Measurements from ENCODE around the gene PTH1R. TPM values are rescaled to one million over a fixed set of nuclear protein-coding genes. Genes with fewer than 3 reads are reported as not detected.

PTH1R gene
- total RNA-seq, 1 experiment from 2014 or later = not detected

DNA sequence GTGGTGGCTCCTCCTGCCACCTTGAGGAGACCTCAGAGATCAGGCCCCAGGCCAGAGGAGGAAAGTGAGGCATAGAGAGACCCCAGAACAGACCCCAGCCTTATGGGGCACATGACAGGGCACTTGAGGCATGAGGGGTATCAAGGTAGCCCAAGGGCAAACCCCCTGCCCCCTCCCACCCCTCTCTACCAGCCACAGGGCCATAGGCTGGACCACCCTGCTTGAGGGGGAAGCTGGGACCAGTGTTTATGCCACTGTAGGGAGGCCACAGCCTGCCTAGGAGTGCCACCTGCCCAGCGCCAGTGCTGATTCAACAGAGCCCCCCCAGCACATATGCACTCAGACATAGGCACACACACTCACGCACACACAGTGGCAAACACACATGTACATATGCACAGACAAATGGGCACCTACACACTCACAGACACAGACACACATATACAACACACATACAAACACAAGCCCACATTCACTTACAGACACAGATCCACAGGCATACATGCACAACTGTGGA is 24.6 kb upstream of the PTH1R start:
- BruUV-seq (replicated peaks) = no TSS peak

DNA sequence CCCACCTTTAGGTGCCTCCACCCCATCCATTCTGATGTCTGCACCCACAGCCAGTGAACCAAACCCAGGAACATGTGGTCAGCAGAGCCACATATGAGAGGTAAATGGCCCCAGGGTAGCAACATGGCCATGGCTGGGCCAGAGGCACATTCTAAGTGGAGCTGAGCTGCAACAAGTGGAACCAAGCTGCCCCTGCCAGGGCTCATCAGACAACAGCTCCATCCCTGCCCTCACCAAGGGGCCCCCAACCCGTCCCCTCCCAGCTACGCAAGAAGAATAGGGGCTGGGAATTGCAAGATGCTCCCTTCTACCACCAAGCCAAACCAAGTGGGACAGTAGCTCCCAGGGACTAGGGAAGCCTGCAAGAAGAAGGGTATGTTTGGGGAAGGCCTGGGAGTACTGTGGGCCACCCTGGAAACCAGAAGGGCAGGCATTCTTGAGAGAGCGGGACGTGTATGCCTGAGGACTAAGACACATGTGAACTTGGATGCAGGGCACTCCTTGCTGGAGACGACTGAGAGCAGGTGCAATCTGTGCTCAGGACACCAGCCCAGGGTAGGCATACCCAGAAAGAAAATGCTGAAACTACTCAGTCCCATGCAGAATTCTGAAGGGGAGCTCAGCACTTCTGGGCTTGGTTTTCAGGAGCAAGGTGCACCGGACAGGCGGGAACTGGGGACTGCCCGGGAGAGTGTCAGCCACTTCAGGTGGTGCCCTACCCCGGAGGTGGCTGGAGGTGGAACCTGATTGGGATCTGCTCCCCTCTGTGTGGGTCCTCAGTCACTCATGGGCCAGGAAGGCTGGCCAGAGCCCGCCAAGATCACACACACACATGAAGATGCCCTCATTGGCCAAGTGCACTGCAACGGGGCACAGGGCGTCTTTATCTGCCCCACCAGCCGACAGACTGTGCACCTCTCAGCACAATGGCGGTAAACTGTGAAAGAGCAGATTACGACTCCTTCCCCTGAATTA is 23.8 kb upstream of the PTH1R start:
- DNase-seq (ENCODE audit: low read depth, low spot score) = no peak
- POLR2A ChIA-PET = no interaction called here
- Histone ChIP-seq H3K36me3 (ENCODE audit: control insufficient read depth, insufficient read depth, low read length) (no peaks in the 10 kb centered on the region), H3K27ac (ENCODE audit: low read length) (no peak overlapping the region), H3K27me3 (ENCODE audit: control insufficient read depth, insufficient read depth, low read length) (no peaks in the 10 kb centered on the region), H3K4me3 (ENCODE audit: low read depth in 2 of 2, low read length in 2 of 2) (no peak overlapping the region), H3K4me1 (ENCODE audit: control insufficient read depth, insufficient read depth, low read length) (no peaks in the 10 kb centered on the region), H3K9me3 (ENCODE audit: control insufficient read depth, insufficient read depth, low read depth, low read length) (no peaks in the 10 kb centered on the region)
- intact Hi-C loops (cut with micrococcal nuclease; ENCODE audit: unreplicated experiment) (no loop called here), in situ Hi-C loops (cut with HindIII; ENCODE audit: low pct_unique_long_range_greater_than_20kb, low sequenced_read_pairs) (no loop called here)
- CTCF ChIA-PET = no interaction called here
- no TSS peak for BruUV-seq (replicated peaks)
- TF ChIP-seq TCF7L2 (IDR thresholded peaks at IDR 0.05; ENCODE audit: low read depth, low read length) (no peak), SIN3A (IDR thresholded peaks at IDR 0.05; ENCODE audit: borderline replicate concordance, insufficient read depth, low read depth, low read length) (no peak), POLR2AphosphoS5 (IDR thresholded peaks at IDR 0.05; ENCODE audit: low read depth, low read length) (no peak)
- TF ChIP-seq, protein P1, sequence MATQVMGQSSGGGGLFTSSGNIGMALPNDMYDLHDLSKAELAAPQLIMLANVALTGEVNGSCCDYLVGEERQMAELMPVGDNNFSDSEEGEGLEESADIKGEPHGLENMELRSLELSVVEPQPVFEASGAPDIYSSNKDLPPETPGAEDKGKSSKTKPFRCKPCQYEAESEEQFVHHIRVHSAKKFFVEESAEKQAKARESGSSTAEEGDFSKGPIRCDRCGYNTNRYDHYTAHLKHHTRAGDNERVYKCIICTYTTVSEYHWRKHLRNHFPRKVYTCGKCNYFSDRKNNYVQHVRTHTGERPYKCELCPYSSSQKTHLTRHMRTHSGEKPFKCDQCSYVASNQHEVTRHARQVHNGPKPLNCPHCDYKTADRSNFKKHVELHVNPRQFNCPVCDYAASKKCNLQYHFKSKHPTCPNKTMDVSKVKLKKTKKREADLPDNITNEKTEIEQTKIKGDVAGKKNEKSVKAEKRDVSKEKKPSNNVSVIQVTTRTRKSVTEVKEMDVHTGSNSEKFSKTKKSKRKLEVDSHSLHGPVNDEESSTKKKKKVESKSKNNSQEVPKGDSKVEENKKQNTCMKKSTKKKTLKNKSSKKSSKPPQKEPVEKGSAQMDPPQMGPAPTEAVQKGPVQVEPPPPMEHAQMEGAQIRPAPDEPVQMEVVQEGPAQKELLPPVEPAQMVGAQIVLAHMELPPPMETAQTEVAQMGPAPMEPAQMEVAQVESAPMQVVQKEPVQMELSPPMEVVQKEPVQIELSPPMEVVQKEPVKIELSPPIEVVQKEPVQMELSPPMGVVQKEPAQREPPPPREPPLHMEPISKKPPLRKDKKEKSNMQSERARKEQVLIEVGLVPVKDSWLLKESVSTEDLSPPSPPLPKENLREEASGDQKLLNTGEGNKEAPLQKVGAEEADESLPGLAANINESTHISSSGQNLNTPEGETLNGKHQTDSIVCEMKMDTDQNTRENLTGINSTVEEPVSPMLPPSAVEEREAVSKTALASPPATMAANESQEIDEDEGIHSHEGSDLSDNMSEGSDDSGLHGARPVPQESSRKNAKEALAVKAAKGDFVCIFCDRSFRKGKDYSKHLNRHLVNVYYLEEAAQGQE (IDR thresholded peaks at IDR 0.05; ENCODE audit: insufficient read depth in 1 of 2, low read depth in 2 of 2, low read length in 1 of 2) = no peak
- TF ChIP-seq, protein P2, sequence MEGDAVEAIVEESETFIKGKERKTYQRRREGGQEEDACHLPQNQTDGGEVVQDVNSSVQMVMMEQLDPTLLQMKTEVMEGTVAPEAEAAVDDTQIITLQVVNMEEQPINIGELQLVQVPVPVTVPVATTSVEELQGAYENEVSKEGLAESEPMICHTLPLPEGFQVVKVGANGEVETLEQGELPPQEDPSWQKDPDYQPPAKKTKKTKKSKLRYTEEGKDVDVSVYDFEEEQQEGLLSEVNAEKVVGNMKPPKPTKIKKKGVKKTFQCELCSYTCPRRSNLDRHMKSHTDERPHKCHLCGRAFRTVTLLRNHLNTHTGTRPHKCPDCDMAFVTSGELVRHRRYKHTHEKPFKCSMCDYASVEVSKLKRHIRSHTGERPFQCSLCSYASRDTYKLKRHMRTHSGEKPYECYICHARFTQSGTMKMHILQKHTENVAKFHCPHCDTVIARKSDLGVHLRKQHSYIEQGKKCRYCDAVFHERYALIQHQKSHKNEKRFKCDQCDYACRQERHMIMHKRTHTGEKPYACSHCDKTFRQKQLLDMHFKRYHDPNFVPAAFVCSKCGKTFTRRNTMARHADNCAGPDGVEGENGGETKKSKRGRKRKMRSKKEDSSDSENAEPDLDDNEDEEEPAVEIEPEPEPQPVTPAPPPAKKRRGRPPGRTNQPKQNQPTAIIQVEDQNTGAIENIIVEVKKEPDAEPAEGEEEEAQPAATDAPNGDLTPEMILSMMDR (IDR thresholded peaks at IDR 0.05) = no peak
- ATAC-seq = no peak

More for the DNA sequence above, 24.6 kb upstream of the PTH1R start:
- no peaks in the 10 kb centered on the region for H3K9me3 ChIP-seq (ENCODE audit: control insufficient read depth, insufficient read depth, low read depth, low read length)
- H3K36me3 ChIP-seq (ENCODE audit: control insufficient read depth, insufficient read depth, low read length) = no peaks in the 10 kb centered on the region
- H3K27ac ChIP-seq (ENCODE audit: low read length) = no peak overlapping the region
- H3K27me3 ChIP-seq (ENCODE audit: control insufficient read depth, insufficient read depth, low read length) = no peaks in the 10 kb centered on the region
- intact Hi-C loops (cut with micrococcal nuclease; ENCODE audit: unreplicated experiment) (no loop called here), in situ Hi-C loops (cut with HindIII; ENCODE audit: low pct_unique_long_range_greater_than_20kb, low sequenced_read_pairs) (no loop called here)
- ChIA-PET CTCF (no interaction called here), POLR2A (no interaction called here)
- TF ChIP-seq TCF7L2 (IDR thresholded peaks at IDR 0.05; ENCODE audit: low read depth, low read length) = no peak
- TF ChIP-seq, protein P2 (IDR thresholded peaks at IDR 0.05) = no peak
- no peak for TF ChIP-seq SIN3A (IDR thresholded peaks at IDR 0.05; ENCODE audit: borderline replicate concordance, insufficient read depth, low read depth, low read length)
- ATAC-seq (no peak), DNase-seq (ENCODE audit: low read depth, low spot score) (no peak)
- no peaks in the 10 kb centered on the region for H3K4me1 ChIP-seq (ENCODE audit: control insufficient read depth, insufficient read depth, low read length)
- H3K4me3 ChIP-seq (ENCODE audit: low read depth in 2 of 2, low read length in 2 of 2) = no peak overlapping the region

Measured in Panc1 (cell line).